GM23338 (cell line): Measurements from ENCODE around the gene PPP1R18.
"Not testable (repeated sequence)": the region's sequence is repeated elsewhere in the genome, so short reads cannot be mapped to it uniquely, and the experiment has no call there.

Source experiments
- CREB1 ChIP-seq: fragments of 250-450 bp; sonication (Bioruptor Pico); IDR thresholded peaks from 2 replicates; pipeline ENCODE4 v1.5.0; 2020; ENCODE audit warnings: low read depth, mild to moderate bottlenecking, moderate library complexity
- EZH2 ChIP-seq: fragments of 200-600 bp; sonication (generic); IDR thresholded peaks from one replicate; pipeline ENCODE4 v1.8.0; 2017; ENCODE audit warnings: antibody characterized with exemption, mild to moderate bottlenecking, low read depth; ENCODE audit not compliant: unreplicated experiment
- EZH2phosphoT487 ChIP-seq: fragments of 200-600 bp; sonication (generic); IDR thresholded peaks from one replicate; pipeline ENCODE4 v1.8.1; 2018; ENCODE audit warnings: antibody characterized with exemption; ENCODE audit not compliant: unreplicated experiment
- JUNB ChIP-seq: IDR thresholded peaks from one replicate; pipeline ENCODE4 v1.6.1; 2016; ENCODE audit warnings: antibody characterized with exemption; ENCODE audit not compliant: unreplicated experiment
- NANOG ChIP-seq: IDR thresholded peaks from 2 replicates; pipeline ENCODE4 v1.6.1; 2016; ENCODE audit warnings: antibody characterized with exemption, borderline replicate concordance
- POLR2AphosphoS5 ChIP-seq: IDR thresholded peaks from 2 replicates; pipeline ENCODE4 v1.6.1; 2016; ENCODE audit warnings: antibody characterized with exemption, low read depth
- REST ChIP-seq: IDR thresholded peaks from one replicate; pipeline ENCODE4 v1.6.1; 2018; ENCODE audit warnings: antibody characterized with exemption; ENCODE audit not compliant: unreplicated experiment
- STAT1 ChIP-seq: IDR thresholded peaks from one replicate; pipeline ENCODE4 v1.6.1; 2016; ENCODE audit warnings: antibody characterized with exemption; ENCODE audit not compliant: unreplicated experiment
- ZNF331 ChIP-seq: fragments of 250-450 bp; sonication (Bioruptor Pico); IDR thresholded peaks from 2 replicates; pipeline ENCODE4 v1.5.0; 2020; ENCODE audit warnings: low read depth, mild to moderate bottlenecking, moderate library complexity
- TF ChIP-seq, protein P1 (sequence below), 2 experiments: fragments of 200-600 bp in 1 of 2; sonication (generic) in 1 of 2; conservative IDR thresholded peaks; 2 replicates each; pipeline versions ENCODE4 v1.5.1 to v1.6.1; 2016 to 2017; ENCODE audit warnings: antibody characterized with exemption in 2 of 2, low read depth in 2 of 2, mild to moderate bottlenecking in 2 of 2, moderate library complexity in 1 of 2
- TF ChIP-seq, protein P2 (sequence below): fragments of 250-450 bp; sonication (Bioruptor Pico); IDR thresholded peaks from 2 replicates; pipeline ENCODE4 v1.5.0; 2020; ENCODE audit warnings: mild to moderate bottlenecking, moderate library complexity

DNA sequence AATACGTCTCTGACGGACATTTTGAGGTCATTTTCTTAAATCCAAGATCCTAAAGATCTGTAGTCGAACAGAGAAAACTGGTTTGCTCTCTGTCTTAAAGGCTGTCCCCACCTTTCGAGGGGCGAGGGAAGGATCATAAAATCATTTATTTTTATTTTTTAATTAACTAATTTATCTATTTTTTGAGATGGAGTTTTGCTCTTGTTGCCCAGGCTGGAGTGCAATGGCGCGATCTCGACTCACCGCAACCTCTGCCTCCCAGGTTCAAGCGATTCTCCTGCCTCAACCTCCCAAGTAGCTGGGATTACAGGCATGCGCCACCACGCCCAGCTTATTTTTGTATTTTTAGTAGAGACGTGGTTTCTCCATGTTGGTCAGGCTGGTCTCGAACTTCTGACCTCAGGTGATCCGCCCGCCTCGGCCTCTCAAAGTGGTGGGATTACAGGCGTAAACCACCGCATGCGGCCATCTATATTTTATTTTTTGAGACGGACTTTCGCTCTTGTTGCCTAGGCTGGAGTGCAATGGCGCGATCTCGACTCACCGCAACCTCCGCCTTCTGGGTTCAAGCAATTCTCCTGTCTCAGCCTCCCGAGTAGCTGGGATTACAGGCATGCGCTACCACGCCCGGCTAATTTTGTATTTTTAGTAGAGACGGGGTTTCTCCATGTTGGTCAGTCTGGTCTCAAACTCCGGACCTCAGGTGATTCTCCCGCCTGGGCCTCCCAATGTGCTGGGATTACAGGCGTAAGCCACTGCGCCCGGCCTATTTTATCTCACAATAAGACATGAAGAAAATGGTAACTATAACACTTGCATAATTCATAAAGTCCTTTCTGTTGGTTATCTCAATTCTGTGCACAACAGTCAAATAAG, 31.6 kb upstream of the PPP1R18 start:
- TF ChIP-seq, protein P1, sequence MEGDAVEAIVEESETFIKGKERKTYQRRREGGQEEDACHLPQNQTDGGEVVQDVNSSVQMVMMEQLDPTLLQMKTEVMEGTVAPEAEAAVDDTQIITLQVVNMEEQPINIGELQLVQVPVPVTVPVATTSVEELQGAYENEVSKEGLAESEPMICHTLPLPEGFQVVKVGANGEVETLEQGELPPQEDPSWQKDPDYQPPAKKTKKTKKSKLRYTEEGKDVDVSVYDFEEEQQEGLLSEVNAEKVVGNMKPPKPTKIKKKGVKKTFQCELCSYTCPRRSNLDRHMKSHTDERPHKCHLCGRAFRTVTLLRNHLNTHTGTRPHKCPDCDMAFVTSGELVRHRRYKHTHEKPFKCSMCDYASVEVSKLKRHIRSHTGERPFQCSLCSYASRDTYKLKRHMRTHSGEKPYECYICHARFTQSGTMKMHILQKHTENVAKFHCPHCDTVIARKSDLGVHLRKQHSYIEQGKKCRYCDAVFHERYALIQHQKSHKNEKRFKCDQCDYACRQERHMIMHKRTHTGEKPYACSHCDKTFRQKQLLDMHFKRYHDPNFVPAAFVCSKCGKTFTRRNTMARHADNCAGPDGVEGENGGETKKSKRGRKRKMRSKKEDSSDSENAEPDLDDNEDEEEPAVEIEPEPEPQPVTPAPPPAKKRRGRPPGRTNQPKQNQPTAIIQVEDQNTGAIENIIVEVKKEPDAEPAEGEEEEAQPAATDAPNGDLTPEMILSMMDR (conservative IDR thresholded peaks at IDR 0.05; ENCODE audit: low read depth in 2 of 2) = not testable (repeated sequence)
- not testable (repeated sequence) for TF ChIP-seq EZH2phosphoT487; EZH2; POLR2AphosphoS5; REST; NANOG; STAT1; CREB1; JUNB; ZNF331 (CRISPR knock-in tag)
- TF ChIP-seq, protein P2, sequence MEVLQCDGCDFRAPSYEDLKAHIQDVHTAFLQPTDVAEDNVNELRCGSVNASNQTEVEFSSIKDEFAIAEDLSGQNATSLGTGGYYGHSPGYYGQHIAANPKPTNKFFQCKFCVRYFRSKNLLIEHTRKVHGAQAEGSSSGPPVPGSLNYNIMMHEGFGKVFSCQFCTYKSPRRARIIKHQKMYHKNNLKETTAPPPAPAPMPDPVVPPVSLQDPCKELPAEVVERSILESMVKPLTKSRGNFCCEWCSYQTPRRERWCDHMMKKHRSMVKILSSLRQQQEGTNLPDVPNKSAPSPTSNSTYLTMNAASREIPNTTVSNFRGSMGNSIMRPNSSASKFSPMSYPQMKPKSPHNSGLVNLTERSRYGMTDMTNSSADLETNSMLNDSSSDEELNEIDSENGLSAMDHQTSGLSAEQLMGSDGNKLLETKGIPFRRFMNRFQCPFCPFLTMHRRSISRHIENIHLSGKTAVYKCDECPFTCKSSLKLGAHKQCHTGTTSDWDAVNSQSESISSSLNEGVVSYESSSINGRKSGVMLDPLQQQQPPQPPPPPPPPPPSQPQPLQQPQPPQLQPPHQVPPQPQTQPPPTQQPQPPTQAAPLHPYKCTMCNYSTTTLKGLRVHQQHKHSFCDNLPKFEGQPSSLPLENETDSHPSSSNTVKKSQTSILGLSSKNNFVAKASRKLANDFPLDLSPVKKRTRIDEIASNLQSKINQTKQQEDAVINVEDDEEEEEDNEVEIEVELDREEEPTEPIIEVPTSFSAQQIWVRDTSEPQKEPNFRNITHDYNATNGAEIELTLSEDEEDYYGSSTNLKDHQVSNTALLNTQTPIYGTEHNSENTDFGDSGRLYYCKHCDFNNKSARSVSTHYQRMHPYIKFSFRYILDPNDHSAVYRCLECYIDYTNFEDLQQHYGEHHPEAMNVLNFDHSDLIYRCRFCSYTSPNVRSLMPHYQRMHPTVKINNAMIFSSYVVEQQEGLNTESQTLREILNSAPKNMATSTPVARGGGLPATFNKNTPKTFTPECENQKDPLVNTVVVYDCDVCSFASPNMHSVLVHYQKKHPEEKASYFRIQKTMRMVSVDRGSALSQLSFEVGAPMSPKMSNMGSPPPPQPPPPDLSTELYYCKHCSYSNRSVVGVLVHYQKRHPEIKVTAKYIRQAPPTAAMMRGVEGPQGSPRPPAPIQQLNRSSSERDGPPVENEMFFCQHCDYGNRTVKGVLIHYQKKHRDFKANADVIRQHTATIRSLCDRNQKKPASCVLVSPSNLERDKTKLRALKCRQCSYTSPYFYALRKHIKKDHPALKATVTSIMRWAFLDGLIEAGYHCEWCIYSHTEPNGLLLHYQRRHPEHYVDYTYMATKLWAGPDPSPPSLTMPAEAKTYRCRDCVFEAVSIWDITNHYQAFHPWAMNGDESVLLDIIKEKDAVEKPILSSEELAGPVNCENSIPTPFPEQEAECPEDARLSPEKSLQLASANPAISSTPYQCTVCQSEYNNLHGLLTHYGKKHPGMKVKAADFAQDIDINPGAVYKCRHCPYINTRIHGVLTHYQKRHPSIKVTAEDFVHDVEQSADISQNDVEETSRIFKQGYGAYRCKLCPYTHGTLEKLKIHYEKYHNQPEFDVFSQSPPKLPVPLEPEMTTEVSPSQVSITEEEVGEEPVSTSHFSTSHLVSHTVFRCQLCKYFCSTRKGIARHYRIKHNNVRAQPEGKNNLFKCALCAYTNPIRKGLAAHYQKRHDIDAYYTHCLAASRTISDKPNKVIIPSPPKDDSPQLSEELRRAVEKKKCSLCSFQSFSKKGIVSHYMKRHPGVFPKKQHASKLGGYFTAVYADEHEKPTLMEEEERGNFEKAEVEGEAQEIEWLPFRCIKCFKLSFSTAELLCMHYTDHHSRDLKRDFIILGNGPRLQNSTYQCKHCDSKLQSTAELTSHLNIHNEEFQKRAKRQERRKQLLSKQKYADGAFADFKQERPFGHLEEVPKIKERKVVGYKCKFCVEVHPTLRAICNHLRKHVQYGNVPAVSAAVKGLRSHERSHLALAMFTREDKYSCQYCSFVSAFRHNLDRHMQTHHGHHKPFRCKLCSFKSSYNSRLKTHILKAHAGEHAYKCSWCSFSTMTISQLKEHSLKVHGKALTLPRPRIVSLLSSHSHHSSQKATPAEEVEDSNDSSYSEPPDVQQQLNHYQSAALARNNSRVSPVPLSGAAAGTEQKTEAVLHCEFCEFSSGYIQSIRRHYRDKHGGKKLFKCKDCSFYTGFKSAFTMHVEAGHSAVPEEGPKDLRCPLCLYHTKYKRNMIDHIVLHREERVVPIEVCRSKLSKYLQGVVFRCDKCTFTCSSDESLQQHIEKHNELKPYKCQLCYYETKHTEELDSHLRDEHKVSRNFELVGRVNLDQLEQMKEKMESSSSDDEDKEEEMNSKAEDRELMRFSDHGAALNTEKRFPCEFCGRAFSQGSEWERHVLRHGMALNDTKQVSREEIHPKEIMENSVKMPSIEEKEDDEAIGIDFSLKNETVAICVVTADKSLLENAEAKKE (CRISPR knock-in tag) = not testable (repeated sequence)
